Activated gamma-delta T cell (primary cell): Measurements from ENCODE around the gene CNTFR.
"Not testable (repeated sequence)": the region's sequence is repeated elsewhere in the genome, so short reads cannot be mapped to it uniquely, and the experiment has no call there.

Experiments
- DNase-seq: peaks from one replicate; lab custom pipeline; 2025; lab: John Stamatoyannopoulos, UW
- total RNA-seq, 2 donors: gene quantifications; one replicate each; lab custom pipeline; 2026; lab: John Stamatoyannopoulos, UW

Gene CNTFR
- 0 to 0.04 reads per million in 2 donors for total RNA-seq

- DNase-seq, result no peak
Observed at GRCh38 chr9:34589636-34590380, at the start of gene CNTFR. Gene CNTFR, minus strand, starts transcription at chr9:34589724. Its CDS starts 20,743 bp downstream, at chr9:34568981.

- DNase-seq, result not testable (repeated sequence)
Observed at GRCh38 chr9:34639322-34639721, 49.8 kb upstream of the CNTFR start.

- no peak for DNase-seq
Observed at GRCh38 chr9:34638138-34638445, 48.6 kb upstream of the CNTFR start.

GRCh38 chr9:34637356-34638137 is 48.0 kb upstream of the CNTFR start, which contains the start of gene SIGMAR1:
Gene SIGMAR1, minus strand, starts transcription at chr9:34637787. Its CDS starts 90 bp downstream, at chr9:34637697.
- peak; percentile 84 for DNase-seq

- DNase-seq, result no peak
Observed at GRCh38 chr9:34636791-34637355, 47.3 kb upstream of the CNTFR start.

GRCh38 chr9:34635556-34635955 is 46.0 kb upstream of the CNTFR start:
- no peak for DNase-seq

- DNase-seq, result no peak
Observed at GRCh38 chr9:34634551-34635248, 45.2 kb upstream of the CNTFR start.

GRCh38 chr9:34633851-34634550 is 44.5 kb upstream of the CNTFR start:
- no peak for DNase-seq

GRCh38 chr9:34633166-34633565 is 43.6 kb upstream of the CNTFR start:
- DNase-seq, result no peak

- no peak for DNase-seq
Observed at GRCh38 chr9:34630402-34631154, 41.1 kb upstream of the CNTFR start.

GRCh38 chr9:34629491-34629808 is 39.9 kb upstream of the CNTFR start:
- no peak for DNase-seq

- DNase-seq, result peak; percentile 24
Observed at GRCh38 chr9:34628656-34629490, 39.3 kb upstream of the CNTFR start, which contains the start of gene ARID3C. Gene ARID3C, minus strand, starts transcription at chr9:34629066. Its CDS starts 1,052 bp downstream, at chr9:34628014.

GRCh38 chr9:34627716-34628655 is 38.5 kb upstream of the CNTFR start:
- no peak for DNase-seq

- DNase-seq, result no peak
Observed at GRCh38 chr9:34625186-34625486, 35.6 kb upstream of the CNTFR start.

GRCh38 chr9:34624475-34625185 is 35.1 kb upstream of the CNTFR start:
- DNase-seq, result no peak

GRCh38 chr9:34623374-34624235 is 34.1 kb upstream of the CNTFR start:
- no peak for DNase-seq
